ENCODE results near the gene CCR5. TPM values are rescaled to one million over a fixed set of nuclear protein-coding genes. Genes with fewer than 3 reads are reported as not detected.
"Not testable (repeated sequence)": the region's sequence is repeated elsewhere in the genome, so short reads cannot be mapped to it uniquely, and the experiment has no call there.

Gene CCR5
- total and polyA plus RNA-seq, 9 of the 15 experiments (the other 6 are each of a cell fraction or from before 2014, with no cell fraction given) = not detected

DNA sequence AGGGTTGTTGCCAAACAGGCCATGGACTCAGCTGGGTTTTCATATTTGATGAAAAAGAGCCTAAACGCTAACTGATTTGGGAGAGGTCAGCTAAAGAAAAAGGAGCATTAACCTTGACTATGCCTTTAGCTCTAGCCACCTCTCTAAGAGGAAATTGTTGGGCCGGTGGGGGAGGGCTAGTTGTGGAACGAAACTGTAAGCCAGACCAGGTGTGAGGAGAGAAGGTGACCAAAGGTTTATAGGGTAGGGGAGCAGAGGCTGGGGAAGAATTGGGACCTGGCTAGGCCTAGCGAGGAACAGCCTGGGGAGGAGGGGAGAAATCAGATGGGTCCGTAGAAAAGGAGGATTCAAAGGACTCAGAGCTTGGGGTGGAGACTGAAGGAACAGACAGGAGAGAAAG lies 20.8 kb downstream of the CCR5 start:
- POLR2A ChIA-PET = interaction anchor here (0.7 to 1.3 kb wide), 2 partner anchors 8 to 23 kb away, joined by 3 to 7 read pairs; no protein-coding TSS in a partner anchor

GRCh38 chr3:46393011-46393410 lies 22.3 kb downstream of the CCR5 start:
- peaks cover 0 to 22% of the 10 kb centered on the region in 2 experiments; a peak in 4 of 5 replicates for H3K4me1 ChIP-seq (replicated peaks in 1 of 2; ENCODE audit: control insufficient read depth in 2 of 2, insufficient read depth in 2 of 2, low read length in 2 of 2)
- CTCF ChIA-PET (ENCODE audit: low intra/inter-chr PET ratio) = no interaction called here
- ATAC-seq (no peak), DNase-seq (ENCODE audit: extremely low read depth in 1 of 4, low spot score in 3 of 4) (no peak), FAIRE-seq (no peak)
- H3K9me3 ChIP-seq (replicated peaks; ENCODE audit: control insufficient read depth, insufficient read depth, low read depth, low read length) = no peaks in the 10 kb centered on the region
- peaks cover 2 to 23% of the 10 kb centered on the region in 2 experiments; a peak in 2 of 5 replicates for H3K27me3 ChIP-seq (ENCODE audit: control insufficient read depth in 2 of 2, insufficient read depth in 2 of 2, low read length in 2 of 2)
- in situ Hi-C loops (cut with MboI) (no loop called here), intact Hi-C loops (cut with micrococcal nuclease) (no loop called here)
- no peaks in the 10 kb centered on the region for H3K79me2 ChIP-seq (ENCODE audit: control insufficient read depth, insufficient read depth, low read length)
- no peaks in the 10 kb centered on the region for H3K36me3 ChIP-seq (ENCODE audit: control insufficient read depth, insufficient read depth, low read length)
- H3K4me3 ChIP-seq = no peak overlapping the region
- POLR2A ChIA-PET = interaction anchor here (1.5 kb wide), 1 partner anchor 12 kb away, joined by 3 read pairs; no protein-coding TSS in a partner anchor
- no peaks in the 10 kb centered on the region for H4K20me1 ChIP-seq (replicated peaks; ENCODE audit: control insufficient read depth, insufficient read depth, low read length)
- no peak overlapping the region for H3K9ac ChIP-seq (ENCODE audit: insufficient read depth in 1 of 2, low read depth in 2 of 2, low read length in 2 of 2)
- no peaks in the 10 kb centered on the region for H3K9me1 ChIP-seq (ENCODE audit: control insufficient read depth, insufficient read depth, low read length)
- BruUV-seq (replicated peaks) = no TSS peak
- no peak overlapping the region for H2AFZ ChIP-seq (ENCODE audit: low read depth, low read length)
- H3K4me2 ChIP-seq (ENCODE audit: insufficient read depth, low read length) = no peak overlapping the region
- H3K27ac ChIP-seq (ENCODE audit: extremely low read depth, low read depth, low read length) = no peak overlapping the region
- WGBS (ENCODE audit: insufficient coverage, low coverage, missing lambda C conversion rate) = 24% methylated on average over 2 of the region's 2 CpGs
- TF ChIP-seq MECOM (CRISPR knock-in tag; IDR thresholded peaks at IDR 0.05) (no peak), BRF2 (IDR thresholded peaks at IDR 0.05; ENCODE audit: borderline replicate concordance, insufficient read depth, insufficient read length) (no peak), SUPT5H (IDR thresholded peaks at IDR 0.05) (no peak), CREB3L1 (IDR thresholded peaks at IDR 0.05; ENCODE audit: borderline replicate concordance, low read depth) (no peak), NONO (IDR thresholded peaks at IDR 0.05; ENCODE audit: low read depth in 2 of 2, low read length in 1 of 2) (no peak), CCNT2 (IDR thresholded peaks at IDR 0.05; ENCODE audit: borderline replicate concordance, extremely low read depth, insufficient read length, low read depth, low read length) (no peak), LARP7 (IDR thresholded peaks at IDR 0.05) (no peak), TFAM (CRISPR knock-in tag; conservative IDR thresholded peaks at IDR 0.05) (no peak)
- TF ChIP-seq, protein P1, sequence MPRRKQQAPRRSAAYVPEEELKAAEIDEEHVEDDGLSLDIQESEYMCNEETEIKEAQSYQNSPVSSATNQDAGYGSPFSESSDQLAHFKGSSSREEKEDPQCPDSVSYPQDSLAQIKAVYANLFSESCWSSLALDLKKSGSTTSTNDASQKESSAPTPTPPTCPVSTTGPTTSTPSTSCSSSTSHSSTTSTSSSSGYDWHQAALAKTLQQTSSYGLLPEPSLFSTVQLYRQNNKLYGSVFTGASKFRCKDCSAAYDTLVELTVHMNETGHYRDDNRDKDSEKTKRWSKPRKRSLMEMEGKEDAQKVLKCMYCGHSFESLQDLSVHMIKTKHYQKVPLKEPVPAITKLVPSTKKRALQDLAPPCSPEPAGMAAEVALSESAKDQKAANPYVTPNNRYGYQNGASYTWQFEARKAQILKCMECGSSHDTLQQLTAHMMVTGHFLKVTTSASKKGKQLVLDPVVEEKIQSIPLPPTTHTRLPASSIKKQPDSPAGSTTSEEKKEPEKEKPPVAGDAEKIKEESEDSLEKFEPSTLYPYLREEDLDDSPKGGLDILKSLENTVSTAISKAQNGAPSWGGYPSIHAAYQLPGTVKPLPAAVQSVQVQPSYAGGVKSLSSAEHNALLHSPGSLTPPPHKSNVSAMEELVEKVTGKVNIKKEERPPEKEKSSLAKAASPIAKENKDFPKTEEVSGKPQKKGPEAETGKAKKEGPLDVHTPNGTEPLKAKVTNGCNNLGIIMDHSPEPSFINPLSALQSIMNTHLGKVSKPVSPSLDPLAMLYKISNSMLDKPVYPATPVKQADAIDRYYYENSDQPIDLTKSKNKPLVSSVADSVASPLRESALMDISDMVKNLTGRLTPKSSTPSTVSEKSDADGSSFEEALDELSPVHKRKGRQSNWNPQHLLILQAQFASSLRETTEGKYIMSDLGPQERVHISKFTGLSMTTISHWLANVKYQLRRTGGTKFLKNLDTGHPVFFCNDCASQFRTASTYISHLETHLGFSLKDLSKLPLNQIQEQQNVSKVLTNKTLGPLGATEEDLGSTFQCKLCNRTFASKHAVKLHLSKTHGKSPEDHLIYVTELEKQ (CRISPR knock-in tag; IDR thresholded peaks at IDR 0.05) = no peak

More for the DNA sequence above, 20.8 kb downstream of the CCR5 start:
- WGBS (ENCODE audit: insufficient coverage, low coverage, missing lambda C conversion rate) = 29% methylated on average over 5 of the region's 5 CpGs
- H3K9me1 ChIP-seq (ENCODE audit: control insufficient read depth, insufficient read depth, low read length); H3K4me3 ChIP-seq; FAIRE-seq; H3K9ac ChIP-seq (ENCODE audit: insufficient read depth in 1 of 2, low read depth in 2 of 2, low read length in 2 of 2); H2AFZ ChIP-seq (ENCODE audit: low read depth, low read length); H3K9me3 ChIP-seq (replicated peaks; ENCODE audit: control insufficient read depth, insufficient read depth, low read depth, low read length); intact Hi-C loops (cut with micrococcal nuclease); BruUV-seq (replicated peaks); H3K4me2 ChIP-seq (ENCODE audit: insufficient read depth, low read length); H3K36me3 ChIP-seq (ENCODE audit: control insufficient read depth, insufficient read depth, low read length); DNase-seq (ENCODE audit: extremely low read depth in 1 of 4, low spot score in 3 of 4); CTCF ChIA-PET (ENCODE audit: low intra/inter-chr PET ratio); H3K27ac ChIP-seq (ENCODE audit: extremely low read depth, low read depth, low read length); in situ Hi-C loops (cut with MboI); H4K20me1 ChIP-seq (replicated peaks; ENCODE audit: control insufficient read depth, insufficient read depth, low read length); H3K79me2 ChIP-seq (ENCODE audit: control insufficient read depth, insufficient read depth, low read length); ATAC-seq: not testable (repeated sequence)
- H3K4me1 ChIP-seq (replicated peaks in 1 of 2; ENCODE audit: control insufficient read depth in 2 of 2, insufficient read depth in 2 of 2, low read length in 2 of 2) = peaks cover 0 to 28% of the 10 kb centered on the region in 2 experiments; a peak in 4 of 5 replicates
- peaks cover 2 to 13% of the 10 kb centered on the region in 2 experiments; a peak in 1 of 5 replicates for H3K27me3 ChIP-seq (ENCODE audit: control insufficient read depth in 2 of 2, insufficient read depth in 2 of 2, low read length in 2 of 2)

All from K562 (cell line).